Ammon's horn (tissue), 1 donor: ENCODE results near the gene BTBD10.

Experiments used
- DNase-seq: peaks from one replicate; pipeline ENCODE4 v3.0.0-alpha.2; 2016; ENCODE audit warnings: low spot score

Gene BTBD10

GRCh38 chr11:13373216-13373615 is 89.8 kb downstream of the BTBD10 start:
- no peak for DNase-seq

- DNase-seq: peak; percentile 20
Observed at GRCh38 chr11:13368041-13368446, 95.0 kb downstream of the BTBD10 start.

- no peak for DNase-seq
Observed at GRCh38 chr11:13367115-13367514, 95.9 kb downstream of the BTBD10 start.

GRCh38 chr11:13366266-13367026 is 96.6 kb downstream of the BTBD10 start:
- DNase-seq: no peak

- no peak for DNase-seq
Observed at GRCh38 chr11:13364388-13364787, 98.6 kb downstream of the BTBD10 start.

GRCh38 chr11:13362596-13363109 is 100.4 kb downstream of the BTBD10 start:
- no peak for DNase-seq

GRCh38 chr11:13358596-13359270 is 104.3 kb downstream of the BTBD10 start:
- DNase-seq: no peak

- no peak for DNase-seq
Observed at GRCh38 chr11:13357232-13357631, 105.8 kb downstream of the BTBD10 start.

- no peak for DNase-seq
Observed at GRCh38 chr11:13355191-13355590, 107.8 kb downstream of the BTBD10 start.

GRCh38 chr11:13354335-13354734 is 108.7 kb downstream of the BTBD10 start:
- no peak for DNase-seq

GRCh38 chr11:13352711-13353110 is 110.3 kb downstream of the BTBD10 start:
- no peak for DNase-seq

GRCh38 chr11:13349581-13349980 is 113.4 kb downstream of the BTBD10 start:
- DNase-seq: no peak

- no peak for DNase-seq
Observed at GRCh38 chr11:13349046-13349445, 114.0 kb downstream of the BTBD10 start.

GRCh38 chr11:13348305-13348704 is 114.7 kb downstream of the BTBD10 start:
- DNase-seq: no peak

- no peak for DNase-seq
Observed at GRCh38 chr11:13347901-13348300, 115.1 kb downstream of the BTBD10 start.

GRCh38 chr11:13346470-13346869 is 116.6 kb downstream of the BTBD10 start:
- no peak for DNase-seq

- DNase-seq: no peak
Observed at GRCh38 chr11:13344818-13345217, 118.2 kb downstream of the BTBD10 start.

GRCh38 chr11:13343931-13344717 is 118.9 kb downstream of the BTBD10 start:
- DNase-seq: peak; percentile 81

- no peak for DNase-seq
Observed at GRCh38 chr11:13343067-13343466, 120.0 kb downstream of the BTBD10 start.

- DNase-seq: no peak
Observed at GRCh38 chr11:13341026-13341425, 122.0 kb downstream of the BTBD10 start.

GRCh38 chr11:13339195-13340153 is 123.5 kb downstream of the BTBD10 start:
- no peak for DNase-seq
